T-cell (primary cell): ENCODE results near the gene PPP1R1C. TPM values are rescaled to one million over a fixed set of nuclear protein-coding genes. Genes with fewer than 3 reads are reported as not detected.

ENCODE experiments used
- ATAC-seq, 4 experiments: fragments of 200-7000 bp in 3 of 4; fragments of 150-1000 bp in 1 of 4; cut with Tn5 transposase; replicated peaks in 1 of 4; 1 replicate in 3 of 4; 2 replicates in 1 of 4; pipeline ENCODE4 v1.10.0; 2021; ENCODE audit warnings: moderate library complexity in 3 of 4, mild to moderate bottlenecking in 2 of 4, moderate number of reproducible peaks in 1 of 4
- CTCF ChIA-PET, 2 donors: fragments of 300-600 bp; sonication (Branson Sonifier 250); formaldehyde crosslinking; loops; one replicate each; lab custom pipeline; 2022; ENCODE audit warnings: antibody characterized with exemption in 2 of 2; lab: Charles Lee
- POLR2A ChIA-PET, 2 donors: fragments of 300-600 bp; sonication (Branson Sonifier 250); formaldehyde crosslinking; loops; one replicate each; lab custom pipeline; 2022; ENCODE audit warnings: antibody characterized with exemption in 2 of 2; lab: Charles Lee
- DNase-seq, 35 experiments: peaks; one replicate each; pipeline versions ENCODE4 v3.0.0 to v3.0.0-alpha.2; 2013 to 2023
- H3K27ac ChIP-seq: one replicate; pipeline ENCODE4 v1.5.1; 2013; ENCODE audit warnings: low read length
- H3K27me3 ChIP-seq, 2 experiments: replicated peaks in 1 of 2; 1 replicate in 1 of 2; 2 replicates in 1 of 2; pipeline versions ENCODE4 v1.6.1 to v1.7.0; 2013; ENCODE audit warnings: low read length in 1 of 2, mixed read lengths in 1 of 2; ENCODE audit not compliant: control insufficient read depth in 2 of 2, insufficient read depth in 2 of 2; ENCODE audit errors: extremely low read depth in 1 of 2
- H3K36me3 ChIP-seq, 2 donors: 1 replicate in 1 of 2; 2 replicates in 1 of 2; pipeline versions ENCODE4 v1.6.1 to v1.7.0; 2013; ENCODE audit warnings: low read length in 1 of 2; ENCODE audit not compliant: control insufficient read depth in 2 of 2, insufficient read depth in 1 of 2; ENCODE audit errors: extremely low read depth in 1 of 2
- H3K4me1 ChIP-seq, 2 experiments: 1 replicate in 1 of 2; 2 replicates in 1 of 2; pipeline versions ENCODE4 v1.6.1 to v1.7.0; 2013; ENCODE audit warnings: low read length in 2 of 2, mixed read lengths in 1 of 2; ENCODE audit not compliant: insufficient read depth in 2 of 2, control insufficient read depth in 1 of 2; ENCODE audit errors: extremely low read depth in 1 of 2
- H3K4me3 ChIP-seq, 2 donors: 1 replicate in 1 of 2; 2 replicates in 1 of 2; pipeline versions ENCODE4 v1.5.1 to v1.7.0; 2013; ENCODE audit warnings: mild to moderate bottlenecking in 2 of 2, low read length in 1 of 2, moderate library complexity in 1 of 2; ENCODE audit not compliant: control insufficient read depth in 1 of 2; ENCODE audit errors: extremely low read depth in 1 of 2
- H3K9me3 ChIP-seq: 2 replicates; pipeline ENCODE4 v1.7.0; 2013
- H3K27ac Mint-ChIP-seq, 2 donors: one replicate each; pipeline ENCODE4 v1.8.0; 2020 to 2021; ENCODE audit warnings: mild to moderate bottlenecking in 2 of 2, mixed read lengths in 2 of 2
- H3K27me3 Mint-ChIP-seq, 2 donors: one replicate each; pipeline ENCODE4 v1.8.0; 2021 to 2022; ENCODE audit warnings: mixed read lengths in 2 of 2
- H3K36me3 Mint-ChIP-seq: one replicate; pipeline ENCODE4 v1.8.0; 2021; ENCODE audit warnings: mixed read lengths
- H3K4me1 Mint-ChIP-seq, 3 donors: one replicate each; pipeline ENCODE4 v1.8.0; 2020 to 2022; ENCODE audit warnings: mixed read lengths in 3 of 3, mild to moderate bottlenecking in 1 of 3
- H3K4me3 Mint-ChIP-seq, 3 donors: one replicate each; pipeline ENCODE4 v1.8.0; 2020 to 2022; ENCODE audit warnings: mild to moderate bottlenecking in 3 of 3, mixed read lengths in 3 of 3, moderate library complexity in 3 of 3
- H3K9me3 Mint-ChIP-seq, 3 donors: one replicate each; pipeline ENCODE4 v1.8.0; 2020 to 2022; ENCODE audit warnings: mixed read lengths in 3 of 3
- WGBS: methylation state at CpG from one replicate; pipeline ENCODE4 v1.1.5; 2013; ENCODE audit warnings: missing lambda C conversion rate; ENCODE audit not compliant: insufficient coverage; 5-methylcytosine and 5-hydroxymethylcytosine counted together
- total RNA-seq, 35 experiments: library from RNA in 6 of 35; stranded (reverse) in 6 of 35; fragments of 120-200 nt in 1 of 35; gene quantifications; one replicate each; pipeline versions ENCODE4 v1.2.1 to v1.2.4 and lab custom pipeline; 2013 to 2026

The PPP1R1C gene
- total RNA-seq, 5 donors from 2014 or later (not counting 1 experiment from before 2014, with no cell fraction given), result not detected

DNA sequence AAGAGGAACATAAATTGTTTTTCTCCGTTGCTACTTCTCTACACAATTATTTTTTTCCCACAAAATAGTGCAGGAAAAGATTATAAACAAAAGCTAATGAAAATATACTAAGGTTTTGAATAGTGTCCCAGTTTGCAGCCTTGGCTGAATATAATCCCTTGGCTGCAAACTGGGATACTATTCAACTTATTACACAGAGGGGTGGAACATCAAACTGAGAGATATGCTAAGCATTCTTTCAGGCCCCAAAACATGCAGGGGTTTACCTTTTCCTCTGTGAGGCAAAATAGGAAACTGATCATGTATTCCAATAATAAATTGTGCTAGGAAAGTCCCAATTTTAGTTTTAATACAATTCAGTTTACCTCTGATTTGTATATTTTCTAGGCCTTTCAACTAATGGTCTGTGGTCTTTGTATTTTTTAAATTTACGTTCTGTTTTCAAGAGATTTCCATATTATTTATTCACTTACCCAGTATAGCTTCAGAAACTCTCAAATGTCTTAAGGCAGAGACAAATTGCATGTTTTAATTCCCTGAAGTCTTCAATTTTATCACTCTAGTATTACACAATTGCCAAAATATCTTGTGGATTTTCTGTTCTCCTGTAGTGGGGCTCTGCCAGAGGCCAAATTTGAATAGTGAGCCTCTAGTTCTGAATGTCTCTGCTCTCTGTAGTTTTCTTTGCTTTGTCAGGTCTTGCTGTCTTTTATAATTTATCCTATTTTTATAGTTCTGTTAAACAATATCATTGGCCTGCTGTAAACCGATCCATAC lies 63.9 kb downstream of the PPP1R1C start:
- no peak overlapping the region for H3K4me3 Mint-ChIP-seq
- Histone ChIP-seq H3K4me1 (no peaks in the 10 kb centered on the region), H3K27ac (no peak overlapping the region), H3K27me3 (no peaks in the 10 kb centered on the region), H3K9me3 (no peaks in the 10 kb centered on the region), H3K36me3 (no peaks in the 10 kb centered on the region), H3K4me3 (no peak overlapping the region)
- no peak overlapping the region for H3K27ac Mint-ChIP-seq
- ChIA-PET POLR2A (interaction anchor here in 1 of 2 donors (0.7 kb wide), 1 partner anchor 45 kb away, joined by 5 read pairs; no protein-coding TSS in a partner anchor), CTCF (no interaction called here)
- no peaks in the 10 kb centered on the region for H3K27me3 Mint-ChIP-seq
- ATAC-seq (no peak), DNase-seq (no peak)
- no peaks in the 10 kb centered on the region for H3K36me3 Mint-ChIP-seq
- H3K4me1 Mint-ChIP-seq, result no peaks in the 10 kb centered on the region
- WGBS, result no CpG with 5 or more reads among the region's 3 CpGs
- H3K9me3 Mint-ChIP-seq, result no peaks in the 10 kb centered on the region

- no peak for ATAC-seq
Observed at GRCh38 chr2:182050333-182051135, 64.9 kb downstream of the PPP1R1C start.

DNA sequence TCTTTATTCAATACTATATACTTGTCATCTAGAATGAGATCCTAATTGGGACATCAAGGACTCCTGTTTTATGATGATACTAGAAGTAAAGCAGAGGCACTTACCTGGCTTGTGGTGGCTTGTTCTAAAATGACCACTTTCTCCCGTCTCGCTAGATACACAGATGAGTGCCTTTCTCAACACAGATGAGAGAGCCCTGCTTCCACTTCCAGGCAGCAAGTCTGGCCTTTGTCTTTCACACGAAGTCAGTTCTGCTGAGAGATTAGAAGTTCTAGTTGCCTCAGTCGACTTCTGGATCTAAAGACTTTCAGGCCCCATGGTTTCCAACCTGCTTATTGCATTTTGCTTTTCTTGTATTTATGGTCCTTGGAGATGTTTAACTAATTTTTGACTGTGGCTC lies 70.3 kb downstream of the PPP1R1C start:
- H3K4me1 Mint-ChIP-seq, result no peaks in the 10 kb centered on the region
- ChIA-PET POLR2A (no interaction called here), CTCF (no interaction called here)
- 80% methylated on average over 1 of the region's 4 CpGs for WGBS
- no peaks in the 10 kb centered on the region for H3K9me3 Mint-ChIP-seq
- H3K27ac ChIP-seq, result no peak overlapping the region
- no peak for ATAC-seq
- no peak overlapping the region for H3K4me3 Mint-ChIP-seq
- peaks cover 0 to 5% of the 10 kb centered on the region in 2 donors for H3K27me3 Mint-ChIP-seq
- no peaks in the 10 kb centered on the region for H3K27me3 ChIP-seq
- no peak overlapping the region for H3K4me3 ChIP-seq
- DNase-seq, result no peak
- no peaks in the 10 kb centered on the region for H3K9me3 ChIP-seq
- no peaks in the 10 kb centered on the region for H3K36me3 ChIP-seq
- H3K27ac Mint-ChIP-seq, result no peak overlapping the region
- no peaks in the 10 kb centered on the region for H3K36me3 Mint-ChIP-seq
- no peaks in the 10 kb centered on the region for H3K4me1 ChIP-seq

More at GRCh38 chr2:182050333-182051135, 64.9 kb downstream of the PPP1R1C start:
- Mint-ChIP-seq H3K27ac (no peak overlapping the region), H3K4me3 (no peak overlapping the region), H3K36me3 (no peaks in the 10 kb centered on the region), H3K9me3 (no peaks in the 10 kb centered on the region), H3K4me1 (no peaks in the 10 kb centered on the region), H3K27me3 (no peaks in the 10 kb centered on the region)
- Histone ChIP-seq H3K27ac (no peak overlapping the region), H3K4me3 (no peak overlapping the region), H3K4me1 (no peaks in the 10 kb centered on the region), H3K36me3 (no peaks in the 10 kb centered on the region), H3K27me3 (no peaks in the 10 kb centered on the region), H3K9me3 (no peaks in the 10 kb centered on the region)
- ChIA-PET CTCF (no interaction called here), POLR2A (no interaction called here)
- 33% methylated on average over 1 of the region's 4 CpGs for WGBS
- no peak for DNase-seq

DNA sequence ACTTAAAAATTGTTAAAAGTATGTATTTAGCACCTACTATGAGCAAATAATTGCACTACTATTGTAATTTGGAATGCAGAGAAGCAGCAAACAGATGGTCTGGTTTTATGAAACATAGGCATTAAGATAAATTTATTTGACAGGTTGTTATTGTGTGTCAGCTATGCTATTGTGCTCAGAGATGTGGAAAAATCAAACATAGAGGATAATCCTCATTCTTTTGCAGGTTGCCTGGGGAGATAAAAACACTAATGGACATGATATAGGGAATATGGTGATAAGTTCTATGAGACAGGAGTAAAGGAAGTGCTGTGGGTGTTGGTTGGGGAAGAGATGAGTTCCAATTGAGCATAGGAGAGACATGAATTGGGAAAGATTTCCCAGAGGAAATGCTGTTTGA lies 71.3 kb downstream of the PPP1R1C start:
- ChIA-PET POLR2A (no interaction called here), CTCF (no interaction called here)
- Histone ChIP-seq H3K4me3 (no peak overlapping the region), H3K27ac (no peak overlapping the region), H3K4me1 (no peaks in the 10 kb centered on the region), H3K36me3 (no peaks in the 10 kb centered on the region), H3K9me3 (no peaks in the 10 kb centered on the region), H3K27me3 (no peaks in the 10 kb centered on the region)
- DNase-seq (no peak), ATAC-seq (no peak)
- Mint-ChIP-seq H3K36me3 (no peaks in the 10 kb centered on the region), H3K4me3 (no peak overlapping the region), H3K27me3 (peaks cover 0 to 5% of the 10 kb centered on the region in 2 donors), H3K27ac (no peak overlapping the region), H3K9me3 (no peaks in the 10 kb centered on the region), H3K4me1 (no peaks in the 10 kb centered on the region)

- H3K4me3 Mint-ChIP-seq, result no peak overlapping the region
- Histone ChIP-seq H3K36me3 (no peaks in the 10 kb centered on the region), H3K4me3 (no peak overlapping the region), H3K9me3 (no peaks in the 10 kb centered on the region), H3K27me3 (no peaks in the 10 kb centered on the region), H3K27ac (no peak overlapping the region), H3K4me1 (no peaks in the 10 kb centered on the region)
- H3K27ac Mint-ChIP-seq, result no peak overlapping the region
- CTCF ChIA-PET, result no interaction called here
- POLR2A ChIA-PET, result no interaction called here
- no peaks in the 10 kb centered on the region for H3K9me3 Mint-ChIP-seq
- peaks cover 0 to 5% of the 10 kb centered on the region in 2 donors for H3K27me3 Mint-ChIP-seq
- no peaks in the 10 kb centered on the region for H3K4me1 Mint-ChIP-seq
- WGBS, result no CpG with 5 or more reads among the region's 1 CpG
- DNase-seq, result no peak
- no peak for ATAC-seq
- no peaks in the 10 kb centered on the region for H3K36me3 Mint-ChIP-seq
Observed at GRCh38 chr2:182058056-182058455, 72.4 kb downstream of the PPP1R1C start.

DNA sequence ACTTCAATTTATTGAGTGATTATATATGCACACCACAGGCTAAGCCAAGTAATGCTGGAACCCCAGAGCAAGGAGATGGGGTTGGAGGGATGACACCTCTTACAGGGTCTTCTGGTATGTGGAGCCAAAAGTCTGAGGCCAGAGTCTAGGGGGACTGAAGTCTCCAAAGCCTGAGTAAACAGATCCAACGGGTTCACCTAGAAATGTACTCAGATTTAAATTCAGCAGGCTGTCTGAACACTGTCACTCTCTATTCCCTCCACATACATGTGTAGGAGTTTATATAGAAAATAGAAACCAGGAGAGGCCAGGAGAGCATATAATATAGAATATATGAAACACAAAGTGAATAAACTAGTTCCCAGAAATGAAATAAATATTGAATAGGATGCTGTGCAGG lies 76.1 kb downstream of the PPP1R1C start:
- no peak overlapping the region for H3K4me3 Mint-ChIP-seq
- H3K9me3 Mint-ChIP-seq, result no peaks in the 10 kb centered on the region
- WGBS, result no CpG with 5 or more reads among the region's 1 CpG

More for the DNA sequence above, 76.1 kb downstream of the PPP1R1C start:
- no peaks in the 10 kb centered on the region for H3K27me3 ChIP-seq
- ChIA-PET CTCF (no interaction called here), POLR2A (no interaction called here)
- no peak for DNase-seq
- H3K4me3 ChIP-seq, result no peak overlapping the region
- no peaks in the 10 kb centered on the region for H3K4me1 ChIP-seq
- no peaks in the 10 kb centered on the region for H3K9me3 ChIP-seq
- no peak overlapping the region for H3K27ac ChIP-seq
- no peak overlapping the region for H3K27ac Mint-ChIP-seq
- no peaks in the 10 kb centered on the region for H3K4me1 Mint-ChIP-seq
- peaks cover 0 to 5% of the 10 kb centered on the region in 2 donors for H3K27me3 Mint-ChIP-seq
- no peaks in the 10 kb centered on the region for H3K36me3 Mint-ChIP-seq
- no peak for ATAC-seq
- no peaks in the 10 kb centered on the region for H3K36me3 ChIP-seq
